ENCODE results near the gene RELT.

DNA sequence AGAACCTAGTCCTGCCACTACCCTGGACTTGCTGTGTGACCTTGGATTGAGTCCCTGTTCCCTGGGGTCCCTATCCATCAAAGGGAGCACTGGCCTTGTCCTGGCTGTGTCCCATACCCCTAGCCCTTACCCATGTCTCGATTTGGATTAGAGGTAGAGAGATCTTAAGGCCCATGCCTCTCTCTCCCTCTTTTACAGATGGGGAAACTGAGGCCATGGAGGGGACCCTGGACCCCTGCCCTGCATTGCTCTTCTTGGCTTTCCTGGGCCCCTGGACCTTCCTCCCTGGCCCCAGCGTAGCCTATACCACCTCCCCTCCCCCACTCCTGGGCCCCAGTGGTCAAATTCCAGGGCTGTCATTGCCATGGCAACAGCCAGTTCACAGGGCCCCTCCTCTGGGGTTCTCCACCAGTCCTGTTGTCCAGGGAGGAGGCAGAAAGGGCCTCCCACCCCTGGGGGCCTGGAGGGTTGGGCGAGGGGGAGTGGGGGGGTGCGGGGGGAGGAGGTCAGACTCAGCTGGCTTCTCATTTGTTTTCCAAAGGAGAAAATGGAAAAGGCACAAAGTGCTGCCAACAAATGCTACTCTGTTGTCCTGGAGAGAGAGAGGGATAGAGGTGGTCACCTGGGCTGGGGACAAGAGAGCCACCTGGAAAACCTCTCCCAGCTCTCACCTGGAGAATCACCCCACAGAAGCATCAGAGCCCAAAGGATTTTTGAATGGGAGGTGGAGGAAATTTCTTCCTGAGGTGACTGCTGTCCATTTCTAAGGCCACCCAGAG is 44.9 kb upstream of the RELT start:
- TF ChIP-seq, protein P1, sequence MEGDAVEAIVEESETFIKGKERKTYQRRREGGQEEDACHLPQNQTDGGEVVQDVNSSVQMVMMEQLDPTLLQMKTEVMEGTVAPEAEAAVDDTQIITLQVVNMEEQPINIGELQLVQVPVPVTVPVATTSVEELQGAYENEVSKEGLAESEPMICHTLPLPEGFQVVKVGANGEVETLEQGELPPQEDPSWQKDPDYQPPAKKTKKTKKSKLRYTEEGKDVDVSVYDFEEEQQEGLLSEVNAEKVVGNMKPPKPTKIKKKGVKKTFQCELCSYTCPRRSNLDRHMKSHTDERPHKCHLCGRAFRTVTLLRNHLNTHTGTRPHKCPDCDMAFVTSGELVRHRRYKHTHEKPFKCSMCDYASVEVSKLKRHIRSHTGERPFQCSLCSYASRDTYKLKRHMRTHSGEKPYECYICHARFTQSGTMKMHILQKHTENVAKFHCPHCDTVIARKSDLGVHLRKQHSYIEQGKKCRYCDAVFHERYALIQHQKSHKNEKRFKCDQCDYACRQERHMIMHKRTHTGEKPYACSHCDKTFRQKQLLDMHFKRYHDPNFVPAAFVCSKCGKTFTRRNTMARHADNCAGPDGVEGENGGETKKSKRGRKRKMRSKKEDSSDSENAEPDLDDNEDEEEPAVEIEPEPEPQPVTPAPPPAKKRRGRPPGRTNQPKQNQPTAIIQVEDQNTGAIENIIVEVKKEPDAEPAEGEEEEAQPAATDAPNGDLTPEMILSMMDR (IDR thresholded peaks at IDR 0.05) = no peak
- TF ChIP-seq POLR2AphosphoS5 (IDR thresholded peaks at IDR 0.05) = no peak

Measured in upper lobe of left lung (tissue), 4 donors.